GM12878 (cell line): ENCODE measurements around the gene LDB2. TPM values are rescaled to one million over a fixed set of nuclear protein-coding genes. Genes with fewer than 3 reads are reported as not detected.

ENCODE experiments used
- ATAC-seq: fragments of 200-7000 bp; cut with Tn5 transposase; 3 replicates; pipeline ENCODE4 v1.9.1; 2020; ENCODE audit warnings: mild to moderate bottlenecking, moderate library complexity
- BruUV-seq: library from RNA; stranded (reverse); fragments of 400-500 nt; replicated peaks from 2 replicates; lab custom pipeline; 2021; lab: Mats Ljungman, UMichigan
- CTCF ChIA-PET: fragments of 300-600 bp; sonication (Branson Sonifier 250); formaldehyde crosslinking; extraction: SDS; loops from one replicate; lab custom pipeline; 2021; ENCODE audit warnings: inconsistent platforms; lab: Yijun Ruan, JAX
- POLR2A ChIA-PET: fragments of 350-600 bp; formaldehyde crosslinking; extraction: SDS; loops from one replicate; lab custom pipeline; 2021; ENCODE audit warnings: inconsistent platforms; lab: Charles Lee
- RAD21 ChIA-PET: fragments of 300-600 bp; sonication (Branson Sonifier 250); formaldehyde crosslinking; loops from one replicate; lab custom pipeline; 2023; ENCODE audit warnings: antibody characterized with exemption; ENCODE audit not compliant: unreplicated experiment; lab: Charles Lee
- SMC1A ChIA-PET: fragments of 300-600 bp; sonication (Branson Sonifier 250); formaldehyde crosslinking; loops from one replicate; lab custom pipeline; 2023; ENCODE audit not compliant: unreplicated experiment, uncharacterized antibody; lab: Charles Lee
- DNase-seq: peaks from one replicate; pipeline ENCODE4 v3.0.0-alpha.2; 2011; ENCODE audit warnings: low read depth, low spot score
- FAIRE-seq: peaks from 3 replicates; lab custom pipeline; 2011; peaks lifted over from hg19 to GRCh38; lab: Jason Lieb, UNC
- H2AFZ ChIP-seq: 2 replicates; pipeline ENCODE4 v1.6.0; 2011; ENCODE audit warnings: low read depth, low read length, control low read depth; ENCODE audit not compliant: control insufficient read depth
- H3K27ac ChIP-seq: 2 replicates; pipeline ENCODE4 v1.5.1; 2011; ENCODE audit warnings: control low read depth; ENCODE audit not compliant: control insufficient read depth, insufficient read depth
- H3K27me3 ChIP-seq, 2 experiments: replicated peaks in 1 of 2; 2 replicates each; pipeline versions ENCODE4 v1.6.0 to v1.6.1; 2011; ENCODE audit warnings: low read length in 1 of 2; ENCODE audit not compliant: control insufficient read depth in 2 of 2, insufficient read depth in 2 of 2
- H3K36me3 ChIP-seq, 2 experiments: 2 replicates each; pipeline ENCODE4 v1.5.1; 2011; ENCODE audit warnings: low read length in 1 of 2; ENCODE audit not compliant: control insufficient read depth in 2 of 2, insufficient read depth in 2 of 2
- H3K4me1 ChIP-seq: 2 replicates; pipeline ENCODE4 v1.6.1; 2011; ENCODE audit warnings: mild to moderate bottlenecking, low read length, moderate library complexity, mixed read lengths; ENCODE audit not compliant: control insufficient read depth, insufficient read depth
- H3K4me2 ChIP-seq: 2 replicates; pipeline ENCODE4 v1.6.0; 2011; ENCODE audit warnings: control low read depth; ENCODE audit not compliant: control insufficient read depth, insufficient read depth
- H3K4me3 ChIP-seq: fragments of 200-600 bp; sonication (generic); 2 replicates; pipeline ENCODE4 v1.5.1; 2016
- H3K79me2 ChIP-seq: 2 replicates; pipeline ENCODE4 v1.6.0; 2011; ENCODE audit warnings: low read length; ENCODE audit not compliant: control insufficient read depth, insufficient read depth
- H3K9ac ChIP-seq: 2 replicates; pipeline ENCODE4 v1.8.0; 2011; ENCODE audit warnings: low read length, control low read depth, mixed read lengths; ENCODE audit not compliant: control insufficient read depth, insufficient read depth
- H3K9me3 ChIP-seq: replicated peaks from 3 replicates; pipeline ENCODE4 v1.5.1; 2011; ENCODE audit warnings: mild to moderate bottlenecking, low read length; ENCODE audit not compliant: control insufficient read depth, insufficient read depth
- H4K20me1 ChIP-seq: 2 replicates; pipeline ENCODE4 v1.6.0; 2011; ENCODE audit not compliant: control insufficient read depth, insufficient read depth
- CUX1 ChIP-seq: IDR thresholded peaks from 2 replicates; pipeline ENCODE4 v1.6.1; 2012; ENCODE audit warnings: improper control_type of control experiment, low read depth, low read length; ENCODE audit not compliant: insufficient replicate concordance
- GABPA ChIP-seq: IDR thresholded peaks from 2 replicates; pipeline ENCODE4 v1.6.1; 2014; ENCODE audit warnings: antibody characterized with exemption, low read depth, mild to moderate bottlenecking, inconsistent platforms
- HSF1 ChIP-seq: fragments of 150-350 bp; IDR thresholded peaks from 2 replicates; pipeline ENCODE4 v1.6.1; 2014; ENCODE audit warnings: mild to moderate bottlenecking, low read depth, low read length
- IKZF2 ChIP-seq, 2 experiments: fragments of 450-650 bp; IDR thresholded peaks; 2 replicates each; pipeline ENCODE4 v1.6.1; 2017; ENCODE audit warnings: mild to moderate bottlenecking in 2 of 2, moderate library complexity in 2 of 2
- KLF5 ChIP-seq: fragments of 450-650 bp; IDR thresholded peaks from 2 replicates; pipeline ENCODE4 v1.6.1; 2014; ENCODE audit warnings: mild to moderate bottlenecking; ENCODE audit not compliant: partially characterized antibody
- MYC ChIP-seq: IDR thresholded peaks from 2 replicates; pipeline ENCODE4 v1.6.1; 2011; ENCODE audit warnings: mild to moderate bottlenecking, low read length, moderate library complexity, inconsistent platforms; ENCODE audit not compliant: insufficient read depth, insufficient replicate concordance, insufficient read length, severe bottlenecking
- RAD21 ChIP-seq: IDR thresholded peaks from 2 replicates; pipeline ENCODE4 v1.6.1; 2011; ENCODE audit warnings: mild to moderate bottlenecking, low read depth, low read length, moderate library complexity; ENCODE audit not compliant: insufficient read depth
- RAD51 ChIP-seq: fragments of 450-650 bp; IDR thresholded peaks from 2 replicates; pipeline ENCODE4 v1.6.1; 2016; ENCODE audit warnings: moderate library complexity, mild to moderate bottlenecking, inconsistent platforms
- SUZ12 ChIP-seq: fragments of 200-600 bp; sonication (generic); IDR thresholded peaks from one replicate; pipeline ENCODE4 v1.6.1; 2018; ENCODE audit warnings: antibody characterized with exemption, mild to moderate bottlenecking; ENCODE audit not compliant: unreplicated experiment
- ZSCAN29 ChIP-seq: fragments of 450-650 bp; IDR thresholded peaks from 2 replicates; pipeline ENCODE4 v1.6.1; 2017; ENCODE audit warnings: mild to moderate bottlenecking, moderate library complexity
- WGBS: methylation state at CpG from one replicate; pipeline ENCODE4 v1.1.6; 2016; ENCODE audit warnings: low lambda C conversion rate; ENCODE audit not compliant: insufficient replicate concordance, insufficient coverage; ENCODE audit errors: missing lambda C conversion rate; 5-methylcytosine and 5-hydroxymethylcytosine counted together
- in situ Hi-C: fragments of 300-500 bp; cut with MboI; formaldehyde crosslinking; loops from 9 replicates; pipeline ENCODE4 v1.14.3; 2018; ENCODE audit warnings: mixed read lengths
- intact Hi-C: fragments of 100-400 bp; cut with micrococcal nuclease; formaldehyde crosslinking; loops from one replicate; pipeline ENCODE4 v1.14.2; 2022; ENCODE audit not compliant: unreplicated experiment
- polyA plus RNA-seq, 11 experiments: library from polyadenylated mRNA; depleted of rRNA in 4 of 11; unstranded in 6 of 11; stranded (reverse) in 5 of 11; fragments of >200 nt; fragmentation: Nextera tagmentation in 4 of 11; fragmentation: Illumina TruSeq in 1 of 11; extraction: Ambion mirVana in 4 of 11; extraction: Trizol in 1 of 11; gene quantifications; 1 replicate in 1 of 11; 2 replicates in 10 of 11; pipeline versions ENCODE4 v1.2.1 to v1.2.3, GENCODE V29; 2011 to 2016; ENCODE audit warnings: inconsistent platforms in 2 of 11, missing spikeins in 2 of 11, low read depth in 1 of 11
- total RNA-seq, 4 experiments: library from RNA; depleted of rRNA in 3 of 4; stranded (reverse); fragments of >200 nt in 3 of 4; fragmentation: Illumina TruSeq in 1 of 4; extraction: Trizol in 1 of 4; gene quantifications; 2 replicates each; pipeline versions ENCODE4 v1.2.1 to v1.2.3, GENCODE V29; 2013 to 2021

LDB2 gene
- total and polyA plus RNA-seq, 10 of the 15 experiments (the other 5 are each of a cell fraction or from before 2014, with no cell fraction given): 0.15 TPM; not detected in 9

GRCh38 chr4:16607241-16608066 lies 291.0 kb downstream of the LDB2 start (continued):
- TF ChIP-seq RAD51: no peak
- TF ChIP-seq GABPA: no peak
- no peak for TF ChIP-seq KLF5
- no peak for TF ChIP-seq SUZ12

GRCh38 chr4:16606691-16607090 lies 291.8 kb downstream of the LDB2 start:
- intact Hi-C loops: no loop called here
- Histone ChIP-seq H3K4me2 (no peak overlapping the region), H4K20me1 (no peaks in the 10 kb centered on the region), H3K27ac (no peak overlapping the region), H3K4me1 (no peaks in the 10 kb centered on the region), H3K27me3 (no peaks in the 10 kb centered on the region), H3K4me3 (no peak overlapping the region), H3K9ac (no peak overlapping the region), H3K9me3 (no peaks in the 10 kb centered on the region; the same call in 2 of the 3 replicates), H3K79me2 (no peaks in the 10 kb centered on the region), H3K36me3 (no peaks in the 10 kb centered on the region), H2AFZ (no peak overlapping the region)
- POLR2A ChIA-PET: no interaction called here
- in situ Hi-C loops: no loop called here
- SMC1A ChIA-PET: no interaction called here
- BruUV-seq: no TSS peak
- CTCF ChIA-PET: no interaction called here
- ATAC-seq: no peak
- FAIRE-seq: no peak
- RAD21 ChIA-PET: no interaction called here
- TF ChIP-seq RAD21: no peak
- TF ChIP-seq IKZF2 (IDR thresholded peaks at IDR 0.05): no peak
- TF ChIP-seq ZSCAN29: no peak
- TF ChIP-seq CUX1: no peak
- TF ChIP-seq MYC: no peak
- no peak for TF ChIP-seq HSF1
- 3% methylated on average over 2 of the region's 2 CpGs for WGBS
- DNase-seq: no peak
